MG63 (cell line): ENCODE measurements around the gene KRTAP5-8. TPM values are rescaled to one million over a fixed set of nuclear protein-coding genes. Genes with fewer than 3 reads are reported as not detected.
"Not testable (repeated sequence)": the region's sequence is repeated elsewhere in the genome, so short reads cannot be mapped to it uniquely, and the experiment has no call there.

Source experiments
- DNase-seq: peaks from one replicate; pipeline ENCODE4 v3.0.0-alpha.2; 2020
- H3K27me3 ChIP-seq: fragments of 250-450 bp; sonication (Bioruptor Pico); 2 replicates; pipeline ENCODE4 v1.5.1; 2020; ENCODE audit warnings: mild to moderate bottlenecking, moderate library complexity
- H3K36me3 ChIP-seq: fragments of 250-450 bp; sonication (Bioruptor Pico); 2 replicates; pipeline ENCODE4 v1.5.1; 2020; ENCODE audit warnings: mild to moderate bottlenecking, moderate library complexity
- H3K4me3 ChIP-seq: fragments of 250-450 bp; sonication (Bioruptor Pico); 2 replicates; pipeline ENCODE4 v1.5.1; 2020; ENCODE audit warnings: mild to moderate bottlenecking, moderate library complexity
- H3K9me3 ChIP-seq: fragments of 250-450 bp; sonication (Bioruptor Pico); 2 replicates; pipeline ENCODE4 v1.5.1; 2020; ENCODE audit warnings: mild to moderate bottlenecking, moderate library complexity
- total RNA-seq: library from RNA; depleted of rRNA; stranded (reverse); fragments of >200 nt; shearing (Covaris generic); gene quantifications from 2 replicates; pipeline ENCODE4 v1.2.3, GENCODE V29; 2014; ENCODE audit warnings: low replicate concordance

The KRTAP5-8 gene
- total RNA-seq, 1 experiment from 2014 or later, result not detected

GRCh38 chr11:71555508-71555907, 17.7 kb downstream of the KRTAP5-8 start:
- no peak for DNase-seq
- Histone ChIP-seq H3K27me3 (no peaks in the 10 kb centered on the region), H3K4me3 (no peak overlapping the region), H3K9me3 (no peaks in the 10 kb centered on the region), H3K36me3 (no peaks in the 10 kb centered on the region)

- Histone ChIP-seq H3K27me3 (no peaks in the 10 kb centered on the region), H3K9me3 (no peaks in the 10 kb centered on the region), H3K4me3 (no peak overlapping the region), H3K36me3 (no peaks in the 10 kb centered on the region)
- DNase-seq, result no peak
Measured at GRCh38 chr11:71556018-71556417, 18.2 kb downstream of the KRTAP5-8 start.

- no peak for DNase-seq
- H3K4me3 ChIP-seq, result no peak overlapping the region
- no peaks in the 10 kb centered on the region for H3K9me3 ChIP-seq
- H3K27me3 ChIP-seq, result no peaks in the 10 kb centered on the region
- no peaks in the 10 kb centered on the region for H3K36me3 ChIP-seq
Measured at GRCh38 chr11:71557257-71557656, 19.4 kb downstream of the KRTAP5-8 start.

- no peak for DNase-seq
- H3K9me3 ChIP-seq, result no peaks in the 10 kb centered on the region
- no peak overlapping the region for H3K4me3 ChIP-seq
- peaks cover 6% of the 10 kb centered on the region; the same call in 1 of the 2 replicates for H3K27me3 ChIP-seq
- no peaks in the 10 kb centered on the region for H3K36me3 ChIP-seq
Measured at GRCh38 chr11:71558996-71559395, 21.2 kb downstream of the KRTAP5-8 start.

- peak; percentile 21 for DNase-seq
- no peaks in the 10 kb centered on the region for H3K9me3 ChIP-seq
- no peak overlapping the region for H3K4me3 ChIP-seq
- no peaks in the 10 kb centered on the region for H3K36me3 ChIP-seq
- H3K27me3 ChIP-seq, result peaks cover 6% of the 10 kb centered on the region; the same call in 1 of the 2 replicates
Measured at GRCh38 chr11:71562120-71562519, 24.3 kb downstream of the KRTAP5-8 start.

- Histone ChIP-seq H3K9me3 (no peaks in the 10 kb centered on the region), H3K4me3 (no peak overlapping the region), H3K27me3 (peaks cover 6% of the 10 kb centered on the region; the same call in 1 of the 2 replicates), H3K36me3 (no peaks in the 10 kb centered on the region)
- peak; percentile 31 for DNase-seq
Measured at GRCh38 chr11:71563406-71563805, 25.6 kb downstream of the KRTAP5-8 start.

- Histone ChIP-seq H3K4me3 (no peak overlapping the region), H3K27me3 (peaks cover 6% of the 10 kb centered on the region; the same call in 1 of the 2 replicates), H3K9me3 (no peaks in the 10 kb centered on the region), H3K36me3 (no peaks in the 10 kb centered on the region)
- DNase-seq, result no peak
Measured at GRCh38 chr11:71564430-71564829, 26.6 kb downstream of the KRTAP5-8 start.

GRCh38 chr11:71565263-71565662, 27.4 kb downstream of the KRTAP5-8 start, which contains the start of gene KRTAP5-10:
Gene KRTAP5-10, plus strand, starts transcription at chr11:71565563. Its CDS starts 25 bp downstream, at chr11:71565588.
- Histone ChIP-seq H3K27me3 (peaks cover 6% of the 10 kb centered on the region; the same call in 1 of the 2 replicates), H3K4me3 (no peak within 1 kb of the TSS), H3K9me3 (no peaks in the 10 kb centered on the region), H3K36me3 (no peaks in the 10 kb centered on the region)
- no peak for DNase-seq

- DNase-seq, result no peak
- H3K4me3 ChIP-seq, result no peak overlapping the region
Measured at GRCh38 chr11:71566081-71566620, 28.3 kb downstream of the KRTAP5-8 start.

GRCh38 chr11:71566626-71567599, 29.1 kb downstream of the KRTAP5-8 start:
- H3K36me3 ChIP-seq, H3K27me3 ChIP-seq, H3K4me3 ChIP-seq, H3K9me3 ChIP-seq, DNase-seq: not testable (repeated sequence)

More at GRCh38 chr11:71566081-71566620, 28.3 kb downstream of the KRTAP5-8 start:
- Histone ChIP-seq H3K27me3 (peaks cover 6% of the 10 kb centered on the region; the same call in 1 of the 2 replicates), H3K9me3 (no peaks in the 10 kb centered on the region), H3K36me3 (no peaks in the 10 kb centered on the region)

- H3K4me3 ChIP-seq, H3K27me3 ChIP-seq, DNase-seq, H3K36me3 ChIP-seq, H3K9me3 ChIP-seq: not testable (repeated sequence)
Measured at GRCh38 chr11:71567633-71568032, 29.8 kb downstream of the KRTAP5-8 start.

- peak; percentile 38 for DNase-seq
- no peaks in the 10 kb centered on the region for H3K36me3 ChIP-seq
- H3K9me3 ChIP-seq, result no peaks in the 10 kb centered on the region
- H3K27me3 ChIP-seq, result peaks cover under 1% of the 10 kb centered on the region; the same call in 1 of the 2 replicates
- no peak overlapping the region for H3K4me3 ChIP-seq
Measured at GRCh38 chr11:71568704-71569349, 31.0 kb downstream of the KRTAP5-8 start.

GRCh38 chr11:71571101-71571850, 33.5 kb downstream of the KRTAP5-8 start:
- not testable (repeated sequence) for H3K36me3 ChIP-seq, H3K27me3 ChIP-seq, H3K4me3 ChIP-seq, H3K9me3 ChIP-seq, DNase-seq

- Histone ChIP-seq H3K4me3 (no peak overlapping the region), H3K36me3 (no peaks in the 10 kb centered on the region), H3K27me3 (no peaks in the 10 kb centered on the region), H3K9me3 (no peaks in the 10 kb centered on the region)
- no peak for DNase-seq
Measured at GRCh38 chr11:71572811-71573210, 35.0 kb downstream of the KRTAP5-8 start.

- DNase-seq, result no peak
- H3K27me3 ChIP-seq, result no peaks in the 10 kb centered on the region
- no peaks in the 10 kb centered on the region for H3K36me3 ChIP-seq
- no peak overlapping the region for H3K4me3 ChIP-seq
- no peaks in the 10 kb centered on the region for H3K9me3 ChIP-seq
Measured at GRCh38 chr11:71574418-71574817, 36.6 kb downstream of the KRTAP5-8 start.

- no peaks in the 10 kb centered on the region for H3K36me3 ChIP-seq
- no peaks in the 10 kb centered on the region for H3K9me3 ChIP-seq
- H3K4me3 ChIP-seq, result no peak overlapping the region
- DNase-seq, result no peak
- no peaks in the 10 kb centered on the region for H3K27me3 ChIP-seq
Measured at GRCh38 chr11:71575723-71576424, 38.0 kb downstream of the KRTAP5-8 start.
